NB4 (cell line): Measurements from ENCODE around the gene IL25.

ENCODE experiments used
- CTCF ChIP-seq: IDR thresholded peaks from one replicate; pipeline ENCODE4 v1.5.1; 2012; ENCODE audit warnings: low read depth, low read length
- MAX ChIP-seq: IDR thresholded peaks from 2 replicates; pipeline ENCODE4 v1.6.1; 2011; ENCODE audit warnings: low read depth, low read length
- POLR2A ChIP-seq: IDR thresholded peaks from 2 replicates; pipeline ENCODE4 v1.6.1; 2011; ENCODE audit warnings: mild to moderate bottlenecking; ENCODE audit not compliant: insufficient read length; ENCODE audit errors: extremely low read depth

- TF ChIP-seq POLR2A (no peak), CTCF (peak; percentile 81), MAX (no peak)
Observed at GRCh38 chr14:23327947-23328744, 44.5 kb upstream of the IL25 start.
